ENCODE measurements around the gene DYNLT1. TPM values are rescaled to one million over a fixed set of nuclear protein-coding genes. Genes with fewer than 3 reads are reported as not detected.

The DYNLT1 gene
- total and polyA plus RNA-seq, 2 of the 13 experiments (the other 11 are each of a cell fraction or from before 2014, with no cell fraction given): 108 to 171 TPM

DNA sequence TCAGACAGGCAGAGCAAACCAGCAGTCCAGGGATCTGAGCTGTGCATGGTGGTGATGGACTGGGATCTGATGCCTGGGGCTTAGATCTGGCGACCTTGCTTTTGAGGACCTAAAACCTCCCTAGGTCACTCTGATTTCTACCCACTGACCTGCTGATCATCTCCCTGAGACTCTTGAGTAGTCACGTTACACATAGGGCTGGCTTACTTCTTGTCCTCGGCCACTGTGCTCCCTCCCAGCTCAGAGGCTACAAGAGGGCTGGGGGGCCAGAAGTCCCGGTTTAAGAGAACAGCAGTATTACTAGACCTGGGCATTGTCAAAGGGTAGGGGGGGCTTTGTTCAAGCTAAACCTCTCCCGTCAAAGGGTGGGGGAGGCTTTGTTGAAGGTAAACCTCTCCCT lies 5.5 kb downstream of the DYNLT1 start (continued):
- TF ChIP-seq ZNF138 (CRISPR knock-in tag; IDR thresholded peaks at IDR 0.05; ENCODE audit: low read depth) (no peak), RXRB (CRISPR knock-in tag; IDR thresholded peaks at IDR 0.05; ENCODE audit: borderline replicate concordance) (no peak), ZNF225 (CRISPR knock-in tag; IDR thresholded peaks at IDR 0.05) (no peak)

DNA sequence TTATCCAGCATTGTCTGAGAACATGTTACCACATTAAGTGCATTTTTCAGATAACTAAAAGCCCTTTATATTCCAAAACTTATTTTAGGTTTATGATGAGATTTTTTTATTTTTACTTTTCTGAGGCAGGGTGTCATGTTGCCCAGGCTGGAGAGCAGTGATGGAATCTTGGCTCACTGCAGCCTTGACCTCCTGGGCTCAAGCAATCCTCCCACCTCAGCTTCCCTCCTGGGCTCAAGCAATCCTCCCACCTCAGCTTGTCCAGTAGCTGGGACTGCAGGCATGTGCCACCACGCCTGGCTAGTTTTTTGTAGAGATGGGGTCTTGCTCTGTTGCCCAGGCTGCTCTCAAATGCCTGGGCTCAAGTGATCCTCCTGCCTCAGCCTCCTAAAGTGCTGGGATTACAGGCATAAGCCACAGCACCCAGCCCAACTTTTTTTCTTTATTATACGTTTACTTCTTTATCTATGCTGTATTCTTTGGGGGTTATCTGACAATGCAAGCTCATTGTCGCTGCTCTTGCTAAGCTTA lies 6.2 kb downstream of the DYNLT1 start:
- ATAC-seq (no peak), FAIRE-seq (no peak), DNase-seq (ENCODE audit: low spot score) (no peak)
- Histone ChIP-seq H3K79me2 (ENCODE audit: insufficient read depth, low read length) (peaks cover 15% of the 10 kb centered on the region), H3K27ac (ENCODE audit: extremely low read length, insufficient read depth, low read length) (no peak overlapping the region), H3K9me3 (ENCODE audit: low read length) (no peaks in the 10 kb centered on the region), H3K4me2 (ENCODE audit: low read depth, low read length) (no peak overlapping the region), H3K9ac (ENCODE audit: insufficient read depth, low read depth, low read length) (no peak overlapping the region), H3K36me3 (replicated peaks in 1 of 2; ENCODE audit: control insufficient read depth in 1 of 2, insufficient read depth in 2 of 2, low read length in 2 of 2) (peaks cover under 1 to 22% of the 10 kb centered on the region in 2 experiments), H3K4me3 (replicated peaks in 1 of 3; ENCODE audit: insufficient read depth in 1 of 3, low read depth in 2 of 3, low read length in 3 of 3) (no peak overlapping the region), H4K20me1 (ENCODE audit: insufficient read depth, low read length) (peaks cover 5% of the 10 kb centered on the region; the same call in 1 of the 2 replicates), H2AFZ (ENCODE audit: low read length) (no peak overlapping the region), H3K27me3 (ENCODE audit: control insufficient read depth in 1 of 2, insufficient read depth in 2 of 2, low read length in 2 of 2) (no peaks in the 10 kb centered on the region), H3K4me1 (ENCODE audit: insufficient read depth, low read length) (peaks cover 35% of the 10 kb centered on the region)
- POLR2A ChIA-PET: no interaction called here
- in situ Hi-C loops (cut with HindIII; ENCODE audit: extremely low pct_ligation_motif_present, low pct_unique_long_range_greater_than_20kb) (no loop called here), intact Hi-C loops (cut with micrococcal nuclease; ENCODE audit: unreplicated experiment) (no loop called here)
- no TSS peak for BruUV-seq (replicated peaks)
- CTCF ChIA-PET (ENCODE audit: low intra/inter-chr PET ratio, low total read pairs): no interaction called here
- WGBS (ENCODE audit: low lambda C conversion rate): 92% methylated on average over 3 of the region's 3 CpGs
- TF ChIP-seq SMC3 (IDR thresholded peaks at IDR 0.05; ENCODE audit: low read length) (no peak), NR3C1 (CRISPR knock-in tag; IDR thresholded peaks at IDR 0.05) (no peak), SALL1 (CRISPR knock-in tag; IDR thresholded peaks at IDR 0.05) (no peak), ZNF121 (CRISPR knock-in tag; IDR thresholded peaks at IDR 0.05) (peak; percentile 91), FOXK1 (CRISPR knock-in tag; IDR thresholded peaks at IDR 0.05; ENCODE audit: borderline replicate concordance, low read depth) (no peak), POLR2A (IDR thresholded peaks at IDR 0.05; ENCODE audit: insufficient read depth in 1 of 2, low read depth in 2 of 2, low read length in 2 of 2) (peak in 1 of 2 experiments; percentile 22; a peak in 2 of 4 replicates), AKAP8 (CRISPR knock-in tag; IDR thresholded peaks at IDR 0.05) (0 out of 2 replicates have a peak, but pooled peaks have one; percentile 28), ZMYM4 (CRISPR knock-in tag; IDR thresholded peaks at IDR 0.05) (0 out of 2 replicates have a peak, but pooled peaks have one; percentile 6), CCDC6 (CRISPR knock-in tag; IDR thresholded peaks at IDR 0.05) (0 out of 2 replicates have a peak, but pooled peaks have one; percentile 32), KLF15 (CRISPR knock-in tag; IDR thresholded peaks at IDR 0.05; ENCODE audit: borderline replicate concordance) (no peak)
- TF ChIP-seq, protein P1, sequence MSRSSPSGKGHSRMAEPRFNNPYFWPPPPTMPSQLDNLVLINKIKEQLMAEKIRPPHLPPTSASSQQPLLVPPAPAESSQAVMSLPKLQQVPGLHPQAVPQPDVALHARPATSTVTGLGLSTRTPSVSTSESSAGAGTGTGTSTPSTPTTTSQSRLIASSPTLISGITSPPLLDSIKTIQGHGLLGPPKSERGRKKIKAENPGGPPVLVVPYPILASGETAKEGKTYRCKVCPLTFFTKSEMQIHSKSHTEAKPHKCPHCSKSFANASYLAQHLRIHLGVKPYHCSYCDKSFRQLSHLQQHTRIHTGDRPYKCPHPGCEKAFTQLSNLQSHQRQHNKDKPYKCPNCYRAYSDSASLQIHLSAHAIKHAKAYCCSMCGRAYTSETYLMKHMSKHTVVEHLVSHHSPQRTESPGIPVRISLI (CRISPR knock-in tag; IDR thresholded peaks at IDR 0.05; ENCODE audit: borderline replicate concordance): no peak
- TF ChIP-seq, protein P2, sequence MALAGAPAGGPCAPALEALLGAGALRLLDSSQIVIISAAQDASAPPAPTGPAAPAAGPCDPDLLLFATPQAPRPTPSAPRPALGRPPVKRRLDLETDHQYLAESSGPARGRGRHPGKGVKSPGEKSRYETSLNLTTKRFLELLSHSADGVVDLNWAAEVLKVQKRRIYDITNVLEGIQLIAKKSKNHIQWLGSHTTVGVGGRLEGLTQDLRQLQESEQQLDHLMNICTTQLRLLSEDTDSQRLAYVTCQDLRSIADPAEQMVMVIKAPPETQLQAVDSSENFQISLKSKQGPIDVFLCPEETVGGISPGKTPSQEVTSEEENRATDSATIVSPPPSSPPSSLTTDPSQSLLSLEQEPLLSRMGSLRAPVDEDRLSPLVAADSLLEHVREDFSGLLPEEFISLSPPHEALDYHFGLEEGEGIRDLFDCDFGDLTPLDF (CRISPR knock-in tag; IDR thresholded peaks at IDR 0.05): no peak
- TF ChIP-seq, protein P3, sequence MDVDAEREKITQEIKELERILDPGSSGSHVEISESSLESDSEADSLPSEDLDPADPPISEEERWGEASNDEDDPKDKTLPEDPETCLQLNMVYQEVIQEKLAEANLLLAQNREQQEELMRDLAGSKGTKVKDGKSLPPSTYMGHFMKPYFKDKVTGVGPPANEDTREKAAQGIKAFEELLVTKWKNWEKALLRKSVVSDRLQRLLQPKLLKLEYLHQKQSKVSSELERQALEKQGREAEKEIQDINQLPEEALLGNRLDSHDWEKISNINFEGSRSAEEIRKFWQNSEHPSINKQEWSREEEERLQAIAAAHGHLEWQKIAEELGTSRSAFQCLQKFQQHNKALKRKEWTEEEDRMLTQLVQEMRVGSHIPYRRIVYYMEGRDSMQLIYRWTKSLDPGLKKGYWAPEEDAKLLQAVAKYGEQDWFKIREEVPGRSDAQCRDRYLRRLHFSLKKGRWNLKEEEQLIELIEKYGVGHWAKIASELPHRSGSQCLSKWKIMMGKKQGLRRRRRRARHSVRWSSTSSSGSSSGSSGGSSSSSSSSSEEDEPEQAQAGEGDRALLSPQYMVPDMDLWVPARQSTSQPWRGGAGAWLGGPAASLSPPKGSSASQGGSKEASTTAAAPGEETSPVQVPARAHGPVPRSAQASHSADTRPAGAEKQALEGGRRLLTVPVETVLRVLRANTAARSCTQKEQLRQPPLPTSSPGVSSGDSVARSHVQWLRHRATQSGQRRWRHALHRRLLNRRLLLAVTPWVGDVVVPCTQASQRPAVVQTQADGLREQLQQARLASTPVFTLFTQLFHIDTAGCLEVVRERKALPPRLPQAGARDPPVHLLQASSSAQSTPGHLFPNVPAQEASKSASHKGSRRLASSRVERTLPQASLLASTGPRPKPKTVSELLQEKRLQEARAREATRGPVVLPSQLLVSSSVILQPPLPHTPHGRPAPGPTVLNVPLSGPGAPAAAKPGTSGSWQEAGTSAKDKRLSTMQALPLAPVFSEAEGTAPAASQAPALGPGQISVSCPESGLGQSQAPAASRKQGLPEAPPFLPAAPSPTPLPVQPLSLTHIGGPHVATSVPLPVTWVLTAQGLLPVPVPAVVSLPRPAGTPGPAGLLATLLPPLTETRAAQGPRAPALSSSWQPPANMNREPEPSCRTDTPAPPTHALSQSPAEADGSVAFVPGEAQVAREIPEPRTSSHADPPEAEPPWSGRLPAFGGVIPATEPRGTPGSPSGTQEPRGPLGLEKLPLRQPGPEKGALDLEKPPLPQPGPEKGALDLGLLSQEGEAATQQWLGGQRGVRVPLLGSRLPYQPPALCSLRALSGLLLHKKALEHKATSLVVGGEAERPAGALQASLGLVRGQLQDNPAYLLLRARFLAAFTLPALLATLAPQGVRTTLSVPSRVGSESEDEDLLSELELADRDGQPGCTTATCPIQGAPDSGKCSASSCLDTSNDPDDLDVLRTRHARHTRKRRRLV (CRISPR knock-in tag; IDR thresholded peaks at IDR 0.05): no peak
